SU-DHL-6 (cell line): Measurements from ENCODE around the gene LCE5A.
A peak's percentile ranks its signal among the peaks of the same experiment; 100 is the strongest.

Experiments
- H2AFZ ChIP-seq: fragments of 200-600 bp; sonication (generic); 2 replicates; pipeline ENCODE4 v1.6.1; 2014; ENCODE audit warnings: low read depth, mild to moderate bottlenecking, moderate library complexity, mixed read lengths, antibody characterized with exemption, low read length; ENCODE audit not compliant: severe bottlenecking
- H3F3A ChIP-seq: fragments of 200-600 bp; shearing (Covaris generic); 2 replicates; pipeline ENCODE4 v1.6.0; 2016; ENCODE audit warnings: antibody characterized with exemption, mild to moderate bottlenecking; ENCODE audit not compliant: insufficient read depth
- H3K27ac ChIP-seq: fragments of 200-600 bp; sonication (generic); 2 replicates; pipeline ENCODE4 v1.5.1; 2016; ENCODE audit warnings: low read depth, mild to moderate bottlenecking, low read length, moderate library complexity, mixed read lengths
- H3K27me3 ChIP-seq: fragments of 200-600 bp; sonication (generic), shearing (Covaris generic); 2 replicates; pipeline ENCODE4 v1.6.0; 2014; ENCODE audit warnings: mild to moderate bottlenecking, low read length
- H3K36me3 ChIP-seq: fragments of 200-600 bp; sonication (generic); 2 replicates; pipeline ENCODE4 v1.6.1; 2014; ENCODE audit warnings: mild to moderate bottlenecking, low read length, mixed read lengths
- H3K4me2 ChIP-seq: fragments of 300-600, 200-600 bp; shearing (Covaris generic), sonication (generic); 2 replicates; pipeline ENCODE4 v1.6.0; 2014; ENCODE audit warnings: low read length, low read depth, mild to moderate bottlenecking; ENCODE audit not compliant: poor library complexity, severe bottlenecking
- H3K4me3 ChIP-seq: fragments of 200-600 bp; sonication (generic); 2 replicates; pipeline ENCODE4 v1.5.1; 2014; ENCODE audit warnings: antibody characterized with exemption, low read length, mild to moderate bottlenecking, mixed read lengths; ENCODE audit not compliant: insufficient read depth, poor library complexity, severe bottlenecking
- H3K79me2 ChIP-seq: fragments of 200-600 bp; sonication (generic); 2 replicates; pipeline ENCODE4 v1.6.1; 2014; ENCODE audit warnings: mild to moderate bottlenecking, low read length, moderate library complexity; ENCODE audit not compliant: insufficient read depth
- H3K9ac ChIP-seq: fragments of 200-600 bp; sonication (generic); 2 replicates; pipeline ENCODE4 v1.7.0; 2014; ENCODE audit warnings: mild to moderate bottlenecking, low read length
- H3K9me2 ChIP-seq: fragments of 200-600 bp; sonication (generic); replicated peaks from 2 replicates; pipeline ENCODE4 v1.6.1; 2014; ENCODE audit warnings: low read length; ENCODE audit not compliant: insufficient read depth
- H3K9me3 ChIP-seq: fragments of 200-600 bp; sonication (generic); 2 replicates; pipeline ENCODE4 v1.6.1; 2014; ENCODE audit warnings: low read length, mixed read lengths; ENCODE audit not compliant: insufficient read depth
- H4K20me1 ChIP-seq: fragments of 200-600 bp; sonication (generic); 2 replicates; pipeline ENCODE4 v1.6.1; 2014; ENCODE audit warnings: low read depth, mild to moderate bottlenecking, antibody characterized with exemption, low read length, moderate library complexity, mixed read lengths
- EZH2phosphoT487 ChIP-seq: fragments of 200-600 bp; sonication (generic), shearing (Covaris generic); conservative IDR thresholded peaks from 2 replicates; pipeline ENCODE4 v1.6.1; 2018; ENCODE audit warnings: mild to moderate bottlenecking, antibody characterized with exemption, low read length, moderate library complexity, mixed read lengths
- TF ChIP-seq, protein P1 (sequence below): fragments of 200-600 bp; sonication (generic); IDR thresholded peaks from one replicate; pipeline ENCODE4 v1.5.1; 2017; ENCODE audit warnings: antibody characterized with exemption, mild to moderate bottlenecking, low read length, moderate library complexity; ENCODE audit not compliant: insufficient read depth, poor library complexity, severe bottlenecking

The LCE5A gene

DNA sequence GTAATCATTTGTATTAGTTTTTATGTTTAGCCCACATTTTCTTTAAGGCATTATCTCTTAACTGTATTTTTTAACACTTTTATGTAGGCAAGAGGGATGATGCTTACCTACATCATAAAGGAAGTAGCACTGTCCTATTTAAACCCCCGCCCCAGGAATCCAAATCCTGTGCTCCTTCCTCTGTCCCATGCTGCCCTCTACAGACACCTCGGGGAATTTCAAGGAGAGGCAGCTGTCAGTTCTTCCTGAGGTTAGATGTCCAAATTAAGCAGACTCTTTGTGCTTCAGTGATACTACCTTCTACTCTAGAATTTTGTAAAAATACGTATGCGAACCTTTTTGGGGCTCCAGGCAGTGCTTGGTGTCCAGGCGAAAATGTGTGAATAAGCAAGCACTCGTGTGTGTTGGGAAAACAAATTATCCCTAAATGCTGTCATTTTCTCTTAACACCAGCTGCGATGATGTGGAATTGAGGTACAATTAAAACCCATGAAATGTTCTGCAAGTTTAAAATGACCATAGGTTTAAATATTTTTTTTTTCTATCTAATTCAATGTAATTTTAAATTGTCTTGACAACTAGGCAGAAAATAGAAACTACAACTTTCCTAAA lies 22.8 kb downstream of the LCE5A start:
- no peaks in the 10 kb centered on the region for H3K79me2 ChIP-seq
- no peak overlapping the region for H2AFZ ChIP-seq
- H3K9me3 ChIP-seq: no peaks in the 10 kb centered on the region
- TF ChIP-seq, protein P1, sequence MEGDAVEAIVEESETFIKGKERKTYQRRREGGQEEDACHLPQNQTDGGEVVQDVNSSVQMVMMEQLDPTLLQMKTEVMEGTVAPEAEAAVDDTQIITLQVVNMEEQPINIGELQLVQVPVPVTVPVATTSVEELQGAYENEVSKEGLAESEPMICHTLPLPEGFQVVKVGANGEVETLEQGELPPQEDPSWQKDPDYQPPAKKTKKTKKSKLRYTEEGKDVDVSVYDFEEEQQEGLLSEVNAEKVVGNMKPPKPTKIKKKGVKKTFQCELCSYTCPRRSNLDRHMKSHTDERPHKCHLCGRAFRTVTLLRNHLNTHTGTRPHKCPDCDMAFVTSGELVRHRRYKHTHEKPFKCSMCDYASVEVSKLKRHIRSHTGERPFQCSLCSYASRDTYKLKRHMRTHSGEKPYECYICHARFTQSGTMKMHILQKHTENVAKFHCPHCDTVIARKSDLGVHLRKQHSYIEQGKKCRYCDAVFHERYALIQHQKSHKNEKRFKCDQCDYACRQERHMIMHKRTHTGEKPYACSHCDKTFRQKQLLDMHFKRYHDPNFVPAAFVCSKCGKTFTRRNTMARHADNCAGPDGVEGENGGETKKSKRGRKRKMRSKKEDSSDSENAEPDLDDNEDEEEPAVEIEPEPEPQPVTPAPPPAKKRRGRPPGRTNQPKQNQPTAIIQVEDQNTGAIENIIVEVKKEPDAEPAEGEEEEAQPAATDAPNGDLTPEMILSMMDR: peak; percentile 72
- no peak for TF ChIP-seq EZH2phosphoT487
- H3K9ac ChIP-seq: no peak overlapping the region
- H3K27ac ChIP-seq: no peak overlapping the region
- no peaks in the 10 kb centered on the region for H4K20me1 ChIP-seq
- H3F3A ChIP-seq: no peaks in the 10 kb centered on the region
- no peaks in the 10 kb centered on the region for H3K9me2 ChIP-seq
- H3K4me2 ChIP-seq: no peak overlapping the region
- H3K27me3 ChIP-seq: no peaks in the 10 kb centered on the region
- H3K36me3 ChIP-seq: no peaks in the 10 kb centered on the region
- H3K4me3 ChIP-seq: no peak overlapping the region

DNA sequence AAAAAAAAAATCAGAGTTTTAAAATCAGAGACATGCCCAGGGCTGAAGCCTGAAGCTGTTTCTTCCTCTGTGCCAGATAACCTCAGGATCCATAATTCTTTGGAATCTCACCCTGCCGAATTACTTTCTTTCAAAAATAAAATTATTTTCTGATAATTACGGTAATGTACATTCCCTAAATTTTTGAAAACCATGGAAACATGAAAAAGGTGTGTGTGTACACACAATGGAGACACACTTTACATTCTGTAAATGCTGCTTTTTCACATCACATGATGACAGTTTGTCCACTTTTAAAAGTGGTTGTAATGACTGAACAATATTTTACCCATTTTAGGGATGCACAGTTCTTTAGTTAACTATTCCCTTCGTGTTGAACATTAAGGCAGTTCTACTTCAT lies 25.2 kb downstream of the LCE5A start:
- Histone ChIP-seq H3K27ac (no peak overlapping the region), H4K20me1 (no peaks in the 10 kb centered on the region), H3K9me3 (no peaks in the 10 kb centered on the region), H3K4me3 (no peak overlapping the region), H3K79me2 (no peaks in the 10 kb centered on the region), H3K36me3 (no peaks in the 10 kb centered on the region), H3K4me2 (no peak overlapping the region), H2AFZ (no peak overlapping the region), H3K27me3 (no peaks in the 10 kb centered on the region), H3K9ac (no peak overlapping the region), H3F3A (no peaks in the 10 kb centered on the region), H3K9me2 (no peaks in the 10 kb centered on the region)
- TF ChIP-seq, protein P1: no peak
- no peak for TF ChIP-seq EZH2phosphoT487

DNA sequence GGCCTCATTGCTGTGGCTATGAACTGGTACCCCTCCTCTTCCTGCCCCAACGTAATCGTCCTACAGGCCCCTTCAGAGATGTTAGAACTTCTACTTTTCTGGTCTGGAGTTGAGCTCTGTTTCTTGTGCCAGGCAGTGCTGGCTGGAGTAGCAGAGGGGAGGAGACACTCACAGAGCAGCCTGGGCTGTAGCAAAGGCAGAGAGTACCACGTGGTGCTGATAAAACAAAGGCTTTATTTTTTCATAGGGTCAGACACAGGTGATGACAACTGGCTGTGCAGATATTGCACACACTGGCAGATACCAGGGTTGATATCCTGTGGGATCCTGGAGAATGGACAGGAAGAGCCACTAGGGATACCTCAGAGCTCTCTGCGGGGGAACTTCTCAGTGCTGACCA lies 26.9 kb downstream of the LCE5A start:
- Histone ChIP-seq H2AFZ (no peak overlapping the region), H4K20me1 (no peaks in the 10 kb centered on the region), H3K4me2 (no peak overlapping the region), H3K4me3 (no peak overlapping the region), H3K9me2 (no peaks in the 10 kb centered on the region), H3F3A (no peaks in the 10 kb centered on the region), H3K9me3 (no peaks in the 10 kb centered on the region), H3K79me2 (no peaks in the 10 kb centered on the region), H3K27ac (no peak overlapping the region), H3K9ac (no peak overlapping the region), H3K36me3 (no peaks in the 10 kb centered on the region), H3K27me3 (no peaks in the 10 kb centered on the region)
- TF ChIP-seq, protein P1: no peak
- TF ChIP-seq EZH2phosphoT487: no peak
